GM12878 (cell line): ENCODE measurements around the gene TMX4. TPM values are rescaled to one million over a fixed set of nuclear protein-coding genes. Genes with fewer than 3 reads are reported as not detected.

ENCODE experiments used
- ATAC-seq: fragments of 200-7000 bp; cut with Tn5 transposase; 3 replicates; pipeline ENCODE4 v1.9.1; 2020; ENCODE audit warnings: mild to moderate bottlenecking, moderate library complexity
- BruUV-seq: library from RNA; stranded (reverse); fragments of 400-500 nt; replicated peaks from 2 replicates; lab custom pipeline; 2021; lab: Mats Ljungman, UMichigan
- CTCF ChIA-PET: fragments of 300-600 bp; sonication (Branson Sonifier 250); formaldehyde crosslinking; extraction: SDS; loops from one replicate; lab custom pipeline; 2021; ENCODE audit warnings: inconsistent platforms; lab: Yijun Ruan, JAX
- POLR2A ChIA-PET: fragments of 350-600 bp; formaldehyde crosslinking; extraction: SDS; loops from one replicate; lab custom pipeline; 2021; ENCODE audit warnings: inconsistent platforms; lab: Charles Lee
- RAD21 ChIA-PET: fragments of 300-600 bp; sonication (Branson Sonifier 250); formaldehyde crosslinking; loops from one replicate; lab custom pipeline; 2023; ENCODE audit warnings: antibody characterized with exemption; ENCODE audit not compliant: unreplicated experiment; lab: Charles Lee
- SMC1A ChIA-PET: fragments of 300-600 bp; sonication (Branson Sonifier 250); formaldehyde crosslinking; loops from one replicate; lab custom pipeline; 2023; ENCODE audit not compliant: unreplicated experiment, uncharacterized antibody; lab: Charles Lee
- DNase-seq: peaks from one replicate; pipeline ENCODE4 v3.0.0-alpha.2; 2011; ENCODE audit warnings: low read depth, low spot score
- FAIRE-seq: peaks from 3 replicates; lab custom pipeline; 2011; peaks lifted over from hg19 to GRCh38; lab: Jason Lieb, UNC
- H2AFZ ChIP-seq: 2 replicates; pipeline ENCODE4 v1.6.0; 2011; ENCODE audit warnings: low read depth, low read length, control low read depth; ENCODE audit not compliant: control insufficient read depth
- H3K27ac ChIP-seq: 2 replicates; pipeline ENCODE4 v1.5.1; 2011; ENCODE audit warnings: control low read depth; ENCODE audit not compliant: control insufficient read depth, insufficient read depth
- H3K27me3 ChIP-seq, 2 experiments: replicated peaks in 1 of 2; 2 replicates each; pipeline versions ENCODE4 v1.6.0 to v1.6.1; 2011; ENCODE audit warnings: low read length in 1 of 2; ENCODE audit not compliant: control insufficient read depth in 2 of 2, insufficient read depth in 2 of 2
- H3K36me3 ChIP-seq, 2 experiments: 2 replicates each; pipeline ENCODE4 v1.5.1; 2011; ENCODE audit warnings: low read length in 1 of 2; ENCODE audit not compliant: control insufficient read depth in 2 of 2, insufficient read depth in 2 of 2
- H3K4me1 ChIP-seq: 2 replicates; pipeline ENCODE4 v1.6.1; 2011; ENCODE audit warnings: mild to moderate bottlenecking, low read length, moderate library complexity, mixed read lengths; ENCODE audit not compliant: control insufficient read depth, insufficient read depth
- H3K4me2 ChIP-seq: 2 replicates; pipeline ENCODE4 v1.6.0; 2011; ENCODE audit warnings: control low read depth; ENCODE audit not compliant: control insufficient read depth, insufficient read depth
- H3K4me3 ChIP-seq: fragments of 200-600 bp; sonication (generic); 2 replicates; pipeline ENCODE4 v1.5.1; 2016
- H3K79me2 ChIP-seq: 2 replicates; pipeline ENCODE4 v1.6.0; 2011; ENCODE audit warnings: low read length; ENCODE audit not compliant: control insufficient read depth, insufficient read depth
- H3K9ac ChIP-seq: 2 replicates; pipeline ENCODE4 v1.8.0; 2011; ENCODE audit warnings: low read length, control low read depth, mixed read lengths; ENCODE audit not compliant: control insufficient read depth, insufficient read depth
- H3K9me3 ChIP-seq: replicated peaks from 3 replicates; pipeline ENCODE4 v1.5.1; 2011; ENCODE audit warnings: mild to moderate bottlenecking, low read length; ENCODE audit not compliant: control insufficient read depth, insufficient read depth
- H4K20me1 ChIP-seq: 2 replicates; pipeline ENCODE4 v1.6.0; 2011; ENCODE audit not compliant: control insufficient read depth, insufficient read depth
- ATF3 ChIP-seq: IDR thresholded peaks from 2 replicates; pipeline ENCODE4 v1.6.1; 2011; ENCODE audit warnings: low read depth, mild to moderate bottlenecking, low read length, moderate library complexity, borderline replicate concordance; ENCODE audit errors: extremely low read depth
- BHLHE40 ChIP-seq, 2 experiments: fragments of 450-650 bp in 1 of 2; IDR thresholded peaks; 2 replicates each; pipeline ENCODE4 v1.6.1; 2011 to 2017; ENCODE audit warnings: low read depth in 2 of 2, borderline replicate concordance in 1 of 2, improper control_type of control experiment in 1 of 2, low read length in 1 of 2, mild to moderate bottlenecking in 1 of 2
- CBX3 ChIP-seq: fragments of 200-600 bp; sonication (generic); IDR thresholded peaks from 2 replicates; pipeline ENCODE4 v1.6.1; 2016; ENCODE audit warnings: low read depth, borderline replicate concordance
- DPF2 ChIP-seq: fragments of 450-650 bp; IDR thresholded peaks from 2 replicates; pipeline ENCODE4 v1.6.1; 2017; ENCODE audit warnings: mild to moderate bottlenecking
- EP300 ChIP-seq, 2 experiments: fragments of 150-350 bp in 1 of 2; IDR thresholded peaks; 2 replicates each; pipeline ENCODE4 v1.6.1; 2011 to 2012; ENCODE audit warnings: low read depth in 2 of 2, low read length in 2 of 2, borderline replicate concordance in 1 of 2, improper control_type of control experiment in 1 of 2, inconsistent platforms in 1 of 2; ENCODE audit not compliant: control insufficient read depth in 1 of 2
- FOS ChIP-seq: IDR thresholded peaks from 3 replicates; pipeline ENCODE4 v1.6.1; 2011; ENCODE audit warnings: borderline replicate concordance; ENCODE audit not compliant: insufficient read length; ENCODE audit errors: extremely low read depth
- IRF4 ChIP-seq: IDR thresholded peaks from 2 replicates; pipeline ENCODE4 v1.6.1; 2011; ENCODE audit warnings: low read depth, low read length
- MYB ChIP-seq: fragments of 150-350 bp; IDR thresholded peaks from 2 replicates; pipeline ENCODE4 v1.6.1; 2014; ENCODE audit warnings: mild to moderate bottlenecking, low read depth, low read length, borderline replicate concordance
- SMARCA5 ChIP-seq: fragments of 450-650 bp; IDR thresholded peaks from 2 replicates; pipeline ENCODE4 v1.6.1; 2017; ENCODE audit warnings: mild to moderate bottlenecking
- YY1 ChIP-seq: IDR thresholded peaks from 2 replicates; pipeline ENCODE4 v1.6.1; 2011; ENCODE audit warnings: low read depth, mild to moderate bottlenecking, low read length
- ZBTB4 ChIP-seq: fragments of 450-650 bp; formaldehyde crosslinking; IDR thresholded peaks from 2 replicates; pipeline ENCODE4 v1.4.0; 2022; ENCODE audit warnings: mild to moderate bottlenecking, moderate library complexity
- ZNF274 ChIP-seq: IDR thresholded peaks from one replicate; pipeline ENCODE4 v1.8.0; 2011; ENCODE audit not compliant: insufficient read length, insufficient read depth
- ZNF622 ChIP-seq: fragments of 450-650 bp; IDR thresholded peaks from 2 replicates; pipeline ENCODE4 v1.6.1; 2017; ENCODE audit warnings: mild to moderate bottlenecking, inconsistent platforms
- ZNF687 ChIP-seq: fragments of 450-650 bp; IDR thresholded peaks from 2 replicates; pipeline ENCODE4 v1.6.1; 2017; ENCODE audit warnings: mild to moderate bottlenecking, moderate library complexity
- WGBS: methylation state at CpG from one replicate; pipeline ENCODE4 v1.1.6; 2016; ENCODE audit warnings: low lambda C conversion rate; ENCODE audit not compliant: insufficient replicate concordance, insufficient coverage; ENCODE audit errors: missing lambda C conversion rate; 5-methylcytosine and 5-hydroxymethylcytosine counted together
- in situ Hi-C: fragments of 300-500 bp; cut with MboI; formaldehyde crosslinking; loops from 9 replicates; pipeline ENCODE4 v1.14.3; 2018; ENCODE audit warnings: mixed read lengths
- intact Hi-C: fragments of 100-400 bp; cut with micrococcal nuclease; formaldehyde crosslinking; loops from one replicate; pipeline ENCODE4 v1.14.2; 2022; ENCODE audit not compliant: unreplicated experiment
- polyA plus RNA-seq, 11 experiments: library from polyadenylated mRNA; depleted of rRNA in 4 of 11; unstranded in 6 of 11; stranded (reverse) in 5 of 11; fragments of >200 nt; fragmentation: Nextera tagmentation in 4 of 11; fragmentation: Illumina TruSeq in 1 of 11; extraction: Ambion mirVana in 4 of 11; extraction: Trizol in 1 of 11; gene quantifications; 1 replicate in 1 of 11; 2 replicates in 10 of 11; pipeline versions ENCODE4 v1.2.1 to v1.2.3, GENCODE V29; 2011 to 2016; ENCODE audit warnings: inconsistent platforms in 2 of 11, missing spikeins in 2 of 11, low read depth in 1 of 11
- total RNA-seq, 4 experiments: library from RNA; depleted of rRNA in 3 of 4; stranded (reverse); fragments of >200 nt in 3 of 4; fragmentation: Illumina TruSeq in 1 of 4; extraction: Trizol in 1 of 4; gene quantifications; 2 replicates each; pipeline versions ENCODE4 v1.2.1 to v1.2.3, GENCODE V29; 2013 to 2021

The TMX4 gene
- total and polyA plus RNA-seq, 10 of the 15 experiments (the other 5 are each of a cell fraction or from before 2014, with no cell fraction given) = 3.9 to 19.9 (median 11.1) TPM

- no peak for FAIRE-seq
- no peaks in the 10 kb centered on the region for H3K36me3 ChIP-seq
- SMC1A ChIA-PET = interaction anchor here (1.2 to 1.3 kb wide), 2 partner anchors 25 to 57 kb away, joined by 3 to 4 read pairs; no protein-coding TSS in a partner anchor
- no peaks in the 10 kb centered on the region for H3K79me2 ChIP-seq
- no peak overlapping the region for H3K27ac ChIP-seq
- no peak overlapping the region for H2AFZ ChIP-seq
- CTCF ChIA-PET = interaction anchor here (0.6 to 2.2 kb wide), 5 partner anchors 11 to 750 kb away, joined by 3 to 6 read pairs (median 4); no protein-coding TSS in a partner anchor
- no peaks in the 10 kb centered on the region for H3K27me3 ChIP-seq
- TF ChIP-seq IRF4 = no peak
- no peak for TF ChIP-seq SMARCA5
- TF ChIP-seq ZBTB4 (CRISPR knock-in tag) = no peak
- no peak for TF ChIP-seq ATF3
- no peak for TF ChIP-seq ZNF622
- no peak for TF ChIP-seq ZNF687
- TF ChIP-seq FOS = no peak
- TF ChIP-seq YY1 = no peak
- TF ChIP-seq EP300 (IDR thresholded peaks at IDR 0.05; ENCODE audit: borderline replicate concordance in 1 of 2, control insufficient read depth in 1 of 2, low read depth in 2 of 2, low read length in 2 of 2) = no peak
- no peak for TF ChIP-seq CBX3
- TF ChIP-seq BHLHE40 (IDR thresholded peaks at IDR 0.05; ENCODE audit: borderline replicate concordance in 1 of 2, low read depth in 2 of 2, low read length in 1 of 2) = no peak
- TF ChIP-seq DPF2 = no peak
- no peak for TF ChIP-seq ZNF274
- no peak for TF ChIP-seq MYB
- 11% methylated on average over 2 of the region's 2 CpGs for WGBS
- ATAC-seq = no peak
- no peak overlapping the region for H3K4me3 ChIP-seq
- H3K9me3 ChIP-seq = no peaks in the 10 kb centered on the region
- DNase-seq = no peak
- BruUV-seq = no TSS peak
- no peak overlapping the region for H3K4me2 ChIP-seq
- no peak overlapping the region for H3K9ac ChIP-seq
- in situ Hi-C loops = no loop called here
- H3K4me1 ChIP-seq = no peaks in the 10 kb centered on the region
- POLR2A ChIA-PET = no interaction called here
- RAD21 ChIA-PET = no interaction called here
- no peaks in the 10 kb centered on the region for H4K20me1 ChIP-seq
- intact Hi-C loops = no loop called here
These were observed 47.9 kb downstream of the TMX4 start for GRCh38 chr20:7971536-7972280.
